Kidney epithelial cell (primary cell): ENCODE measurements around the gene CANT1. TPM values are rescaled to one million over a fixed set of nuclear protein-coding genes. Genes with fewer than 3 reads are reported as not detected.
"Not testable (repeated sequence)": the region's sequence is repeated elsewhere in the genome, so short reads cannot be mapped to it uniquely, and the experiment has no call there.

Source experiments
- DNase-seq: peaks from one replicate; pipeline ENCODE4 v3.0.0-alpha.2; 2010; ENCODE audit warnings: low read depth
- H3K27me3 ChIP-seq: 2 replicates; pipeline ENCODE4 v1.6.0; 2011; ENCODE audit warnings: low read length; ENCODE audit not compliant: control insufficient read depth, insufficient read depth
- H3K36me3 ChIP-seq: 2 replicates; pipeline ENCODE4 v1.5.1; 2011; ENCODE audit warnings: low read length; ENCODE audit not compliant: control insufficient read depth, insufficient read depth
- H3K4me3 ChIP-seq: 2 replicates; pipeline ENCODE4 v1.5.1; 2011; ENCODE audit warnings: low read depth, mild to moderate bottlenecking, control low read depth, low read length
- total RNA-seq: library from RNA; depleted of rRNA; stranded (reverse); fragments of >200 nt; gene quantifications from 2 replicates; pipeline ENCODE4 v1.2.3, GENCODE V29; 2015
- TF ChIP-seq, protein P1 (sequence below): IDR thresholded peaks from 2 replicates; pipeline ENCODE4 v1.5.1; 2011; ENCODE audit warnings: mild to moderate bottlenecking, moderate library complexity, low read length, control low read depth, inconsistent platforms; ENCODE audit not compliant: insufficient read depth, poor library complexity, severe bottlenecking

CANT1 gene
- total RNA-seq, 1 donor from 2014 or later: 54.6 TPM

DNA sequence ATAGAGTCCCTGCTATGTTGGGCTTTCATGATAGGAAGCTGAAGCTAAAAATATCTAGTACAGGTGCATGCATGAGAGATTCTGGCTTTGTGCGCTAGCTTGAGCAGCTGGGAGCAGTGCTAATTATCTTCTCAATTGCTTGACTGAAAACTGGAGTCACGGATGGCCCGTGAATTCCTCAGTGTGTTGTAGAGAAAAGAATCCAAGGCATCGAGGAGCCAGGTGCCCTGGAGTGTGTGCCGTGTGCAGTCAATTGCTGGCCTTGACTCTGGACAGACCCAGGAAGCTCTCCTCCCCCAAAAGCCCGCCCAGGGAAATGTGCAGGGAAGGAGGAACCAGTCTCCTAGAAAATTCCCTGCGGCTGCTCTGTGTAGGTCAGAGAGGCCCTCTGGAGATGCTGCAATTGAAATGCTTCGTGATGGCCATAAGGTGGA is 44.1 kb downstream of the CANT1 start:
- no peak for DNase-seq
- H3K36me3 ChIP-seq: peaks cover 1% of the 10 kb centered on the region
- H3K4me3 ChIP-seq: no peak overlapping the region
- TF ChIP-seq, protein P1, sequence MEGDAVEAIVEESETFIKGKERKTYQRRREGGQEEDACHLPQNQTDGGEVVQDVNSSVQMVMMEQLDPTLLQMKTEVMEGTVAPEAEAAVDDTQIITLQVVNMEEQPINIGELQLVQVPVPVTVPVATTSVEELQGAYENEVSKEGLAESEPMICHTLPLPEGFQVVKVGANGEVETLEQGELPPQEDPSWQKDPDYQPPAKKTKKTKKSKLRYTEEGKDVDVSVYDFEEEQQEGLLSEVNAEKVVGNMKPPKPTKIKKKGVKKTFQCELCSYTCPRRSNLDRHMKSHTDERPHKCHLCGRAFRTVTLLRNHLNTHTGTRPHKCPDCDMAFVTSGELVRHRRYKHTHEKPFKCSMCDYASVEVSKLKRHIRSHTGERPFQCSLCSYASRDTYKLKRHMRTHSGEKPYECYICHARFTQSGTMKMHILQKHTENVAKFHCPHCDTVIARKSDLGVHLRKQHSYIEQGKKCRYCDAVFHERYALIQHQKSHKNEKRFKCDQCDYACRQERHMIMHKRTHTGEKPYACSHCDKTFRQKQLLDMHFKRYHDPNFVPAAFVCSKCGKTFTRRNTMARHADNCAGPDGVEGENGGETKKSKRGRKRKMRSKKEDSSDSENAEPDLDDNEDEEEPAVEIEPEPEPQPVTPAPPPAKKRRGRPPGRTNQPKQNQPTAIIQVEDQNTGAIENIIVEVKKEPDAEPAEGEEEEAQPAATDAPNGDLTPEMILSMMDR: no peak
- no peaks in the 10 kb centered on the region for H3K27me3 ChIP-seq

DNA sequence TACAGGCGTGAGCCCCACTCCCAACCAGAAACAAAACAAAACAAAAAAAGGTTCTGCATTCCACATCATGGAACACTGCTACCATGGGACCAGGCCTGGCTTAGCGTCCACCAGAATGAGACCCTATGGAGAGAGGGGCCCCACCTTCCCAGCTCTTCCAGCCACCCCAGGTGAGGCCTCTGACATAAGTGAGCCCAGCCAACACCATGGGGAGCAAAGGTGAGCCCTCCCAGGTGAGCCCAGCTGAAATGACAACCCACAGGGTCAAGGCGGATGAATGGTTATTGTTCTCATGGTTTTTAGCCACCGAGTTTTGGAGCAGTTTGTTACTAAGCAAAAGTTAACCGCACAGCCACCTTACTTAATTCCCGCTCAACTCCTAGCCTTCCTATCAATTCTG is 46.2 kb downstream of the CANT1 start:
- Histone ChIP-seq H3K27me3 (no peaks in the 10 kb centered on the region), H3K36me3 (no peaks in the 10 kb centered on the region), H3K4me3 (no peak overlapping the region)
- DNase-seq: no peak
- TF ChIP-seq, protein P1: no peak

DNA sequence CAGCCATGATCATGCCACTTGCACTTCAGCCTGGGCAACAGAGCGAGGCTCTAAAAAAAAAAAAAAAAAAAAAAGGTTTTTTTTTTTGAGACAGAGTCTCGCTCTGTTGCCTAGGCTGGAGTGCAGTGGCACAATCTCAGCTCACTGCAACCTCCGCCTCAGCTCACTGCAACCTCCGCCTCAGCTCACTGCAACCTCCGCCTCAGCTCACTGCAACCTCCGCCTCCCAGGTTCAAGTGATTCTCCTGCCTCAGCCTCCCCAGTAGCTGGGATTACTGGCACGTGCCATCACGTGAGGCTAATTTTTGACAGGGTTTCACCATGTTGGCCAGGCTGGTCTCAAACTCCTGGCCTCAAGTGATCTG is 46.6 kb downstream of the CANT1 start:
- H3K27me3 ChIP-seq, H3K36me3 ChIP-seq, H3K4me3 ChIP-seq, DNase-seq: not testable (repeated sequence)

DNA sequence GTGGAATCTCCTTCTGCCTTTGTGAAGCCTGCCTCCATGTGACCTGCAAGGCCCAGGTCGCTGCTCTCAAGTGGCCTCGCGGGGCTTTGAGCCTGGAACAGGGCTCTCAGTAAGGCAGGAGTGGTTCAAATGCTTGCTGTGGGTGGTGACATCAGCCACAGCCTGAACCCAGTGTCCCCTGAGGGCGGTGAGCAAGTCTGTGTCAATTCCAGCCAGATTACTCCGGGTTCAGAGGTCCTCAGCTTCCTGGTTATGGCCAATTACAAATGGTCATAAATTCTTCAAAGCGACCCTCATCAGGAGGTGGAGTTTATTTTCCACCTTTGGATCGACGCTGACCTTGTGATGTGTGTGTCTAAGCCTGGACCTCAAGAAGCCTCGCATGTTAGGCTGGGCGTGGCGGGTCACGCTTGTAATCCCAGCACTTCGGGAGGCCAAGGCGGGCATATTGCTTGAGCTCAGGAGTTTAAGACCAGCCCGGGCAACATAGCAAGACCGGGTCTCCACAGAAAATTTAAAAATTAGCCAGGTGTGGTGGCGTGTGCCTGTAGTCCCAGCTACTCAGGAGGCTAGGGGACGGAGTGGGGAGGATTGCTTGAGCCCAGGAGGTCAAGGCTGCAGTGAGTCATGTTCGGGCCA is 47.1 kb downstream of the CANT1 start:
- Histone ChIP-seq H3K27me3 (no peaks in the 10 kb centered on the region), H3K36me3 (no peaks in the 10 kb centered on the region), H3K4me3 (no peak overlapping the region)
- DNase-seq: no peak
- TF ChIP-seq, protein P1: no peak

DNA sequence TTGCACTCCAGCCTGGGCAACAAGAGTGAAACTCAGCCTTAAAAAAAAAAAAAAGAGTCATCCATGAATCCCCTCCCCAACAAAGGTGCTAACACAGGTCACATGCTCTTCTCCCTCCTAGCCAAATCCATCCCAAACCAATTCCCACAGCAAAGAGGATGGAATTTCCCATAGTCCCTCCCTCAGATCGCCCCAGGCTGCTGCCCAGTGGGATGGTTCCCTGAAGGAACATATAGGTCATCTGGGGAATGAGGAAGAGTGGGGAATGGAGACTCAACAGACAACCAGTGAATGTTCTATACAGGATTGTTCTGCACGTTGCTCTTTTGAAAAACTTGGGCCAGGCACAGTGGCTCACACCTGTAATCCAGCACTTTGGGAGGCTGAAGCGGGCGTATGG is 48.0 kb downstream of the CANT1 start:
- Histone ChIP-seq H3K4me3 (no peak overlapping the region), H3K27me3 (no peaks in the 10 kb centered on the region), H3K36me3 (no peaks in the 10 kb centered on the region)
- TF ChIP-seq, protein P1: no peak
- DNase-seq: no peak

DNA sequence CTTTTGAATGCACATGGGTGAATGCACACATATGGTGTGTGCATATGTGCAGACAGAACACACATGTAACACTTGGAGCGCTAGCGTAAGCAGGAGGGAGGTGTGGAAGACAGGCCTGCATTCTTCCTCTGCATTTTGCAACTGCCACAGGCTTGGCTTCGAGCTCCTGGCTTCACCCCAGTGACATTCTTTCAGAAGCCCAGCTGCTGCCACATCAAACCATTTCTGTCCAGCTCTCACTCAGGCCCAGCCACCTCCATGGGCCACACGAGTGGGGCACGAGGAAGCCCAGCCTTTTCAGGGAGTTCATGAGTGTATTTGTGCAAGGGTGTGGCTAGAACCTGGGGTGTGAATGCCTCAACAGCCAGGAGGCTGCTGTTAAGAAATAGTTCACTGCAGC is 48.6 kb downstream of the CANT1 start:
- H3K4me3 ChIP-seq: no peak overlapping the region
- TF ChIP-seq, protein P1: no peak

More for the DNA sequence above, 48.6 kb downstream of the CANT1 start:
- Histone ChIP-seq H3K36me3 (no peaks in the 10 kb centered on the region), H3K27me3 (no peaks in the 10 kb centered on the region)
- DNase-seq: no peak
